Astrocyte (in vitro differentiated cells and primary cell): Measurements from ENCODE around the gene TTC36. TPM values are rescaled to one million over a fixed set of nuclear protein-coding genes. Genes with fewer than 3 reads are reported as not detected.
A peak's percentile ranks its signal among the peaks of the same experiment; 100 is the strongest.

Experiments
- DNase-seq: peaks from one replicate; pipeline ENCODE4 v3.0.0-alpha.2; 2010; ENCODE audit warnings: low read depth
- FAIRE-seq: peaks from 2 replicates; lab custom pipeline; 2011; peaks lifted over from hg19 to GRCh38; lab: Jason Lieb, UNC
- H2AFZ ChIP-seq: 2 replicates; pipeline ENCODE4 v1.6.0; 2012; ENCODE audit warnings: low read depth, low read length, inconsistent platforms
- H3K27ac ChIP-seq: 2 replicates; pipeline ENCODE4 v1.5.1; 2011; ENCODE audit warnings: low read depth, low read length, inconsistent platforms
- H3K27me3 ChIP-seq: 2 replicates; pipeline ENCODE4 v1.6.0; 2011; ENCODE audit warnings: low read length, inconsistent platforms; ENCODE audit not compliant: insufficient read depth
- H3K36me3 ChIP-seq: 2 replicates; pipeline ENCODE4 v1.5.1; 2011; ENCODE audit warnings: low read length, inconsistent platforms; ENCODE audit not compliant: insufficient read depth
- H3K4me1 ChIP-seq: 2 replicates; pipeline ENCODE4 v1.5.1; 2011; ENCODE audit warnings: low read length, inconsistent platforms; ENCODE audit not compliant: insufficient read depth
- H3K4me2 ChIP-seq: 2 replicates; pipeline ENCODE4 v1.6.0; 2012; ENCODE audit warnings: low read length, inconsistent platforms
- H3K4me3 ChIP-seq: 2 replicates; pipeline ENCODE4 v1.5.1; 2011; ENCODE audit warnings: low read depth, mild to moderate bottlenecking, low read length, inconsistent platforms; ENCODE audit not compliant: insufficient read depth
- H3K79me2 ChIP-seq: 2 replicates; pipeline ENCODE4 v1.6.0; 2012; ENCODE audit warnings: mild to moderate bottlenecking, low read length, inconsistent platforms; ENCODE audit not compliant: insufficient read depth
- H3K9ac ChIP-seq: 2 replicates; pipeline ENCODE4 v1.6.0; 2012; ENCODE audit warnings: mild to moderate bottlenecking, low read length, inconsistent platforms
- H3K9me3 ChIP-seq: 2 replicates; pipeline ENCODE4 v1.5.1; 2012; ENCODE audit warnings: low read depth, mild to moderate bottlenecking, low read length, inconsistent platforms; ENCODE audit not compliant: insufficient read depth
- H4K20me1 ChIP-seq: 2 replicates; pipeline ENCODE4 v1.6.0; 2012; ENCODE audit warnings: low read length, inconsistent platforms; ENCODE audit not compliant: insufficient read depth
- H3K27ac Mint-ChIP-seq: one replicate; pipeline ENCODE4 v1.8.0; 2021; ENCODE audit warnings: mild to moderate bottlenecking, mixed read lengths; ENCODE audit not compliant: unreplicated experiment
- H3K27me3 Mint-ChIP-seq: one replicate; pipeline ENCODE4 v1.8.0; 2021; ENCODE audit warnings: low read depth, mixed read lengths; ENCODE audit not compliant: unreplicated experiment
- H3K36me3 Mint-ChIP-seq: one replicate; pipeline ENCODE4 v1.8.0; 2021; ENCODE audit warnings: low read depth, mixed read lengths; ENCODE audit not compliant: unreplicated experiment
- H3K4me1 Mint-ChIP-seq: one replicate; pipeline ENCODE4 v1.8.0; 2021; ENCODE audit warnings: low read depth, mixed read lengths; ENCODE audit not compliant: unreplicated experiment
- H3K4me3 Mint-ChIP-seq: one replicate; pipeline ENCODE4 v1.8.0; 2021; ENCODE audit warnings: mild to moderate bottlenecking, moderate library complexity, mixed read lengths; ENCODE audit not compliant: unreplicated experiment
- H3K9me3 Mint-ChIP-seq: one replicate; pipeline ENCODE4 v1.8.0; 2021; ENCODE audit warnings: mild to moderate bottlenecking, mixed read lengths; ENCODE audit not compliant: unreplicated experiment
- CTCF ChIP-seq: IDR thresholded peaks from 2 replicates; pipeline ENCODE4 v1.5.1; 2011; ENCODE audit warnings: low read depth, mild to moderate bottlenecking, inconsistent platforms, low read length, moderate library complexity; ENCODE audit not compliant: insufficient read depth
- EZH2 ChIP-seq: IDR thresholded peaks from 2 replicates; pipeline ENCODE4 v1.6.1; 2012; ENCODE audit warnings: mild to moderate bottlenecking, low read length, inconsistent platforms; ENCODE audit not compliant: insufficient read depth
- total RNA-seq: library from RNA; stranded (reverse); gene quantifications from 2 replicates; pipeline ENCODE4 v1.2.1, GENCODE V29; 2021

TTC36 gene
- total RNA-seq, 1 donor from 2014 or later: 0.43 TPM

- Mint-ChIP-seq H3K4me3 (no peak overlapping the region), H3K36me3 (peaks cover 17% of the 10 kb centered on the region), H3K27me3 (no peaks in the 10 kb centered on the region), H3K27ac (no peak overlapping the region), H3K9me3 (no peaks in the 10 kb centered on the region), H3K4me1 (peaks cover 7% of the 10 kb centered on the region)
- H3K79me2 ChIP-seq: no peaks in the 10 kb centered on the region
- no peaks in the 10 kb centered on the region for H4K20me1 ChIP-seq
- no peaks in the 10 kb centered on the region for H3K27me3 ChIP-seq
- no peaks in the 10 kb centered on the region for H3K36me3 ChIP-seq
- no peak overlapping the region for H3K4me2 ChIP-seq
- no peak overlapping the region for H3K27ac ChIP-seq
- no peak overlapping the region for H2AFZ ChIP-seq
- no peak overlapping the region for H3K4me3 ChIP-seq
- no peak for TF ChIP-seq CTCF
- FAIRE-seq (no peak), DNase-seq (no peak)
- H3K4me1 ChIP-seq: peaks cover 14% of the 10 kb centered on the region
- no peak overlapping the region for H3K9ac ChIP-seq
- no peaks in the 10 kb centered on the region for H3K9me3 ChIP-seq
Measured at GRCh38 chr11:118533769-118534729, 6.8 kb downstream of the TTC36 start.

- Histone ChIP-seq H3K36me3 (no peaks in the 10 kb centered on the region), H3K79me2 (no peaks in the 10 kb centered on the region), H3K27ac (no peak overlapping the region), H2AFZ (no peak overlapping the region), H3K4me2 (no peak overlapping the region), H4K20me1 (no peaks in the 10 kb centered on the region), H3K4me3 (no peak overlapping the region), H3K9ac (no peak overlapping the region), H3K27me3 (no peaks in the 10 kb centered on the region), H3K9me3 (no peaks in the 10 kb centered on the region), H3K4me1 (peaks cover 10% of the 10 kb centered on the region)
- peaks cover 17% of the 10 kb centered on the region for H3K36me3 Mint-ChIP-seq
- no peaks in the 10 kb centered on the region for H3K27me3 Mint-ChIP-seq
- H3K27ac Mint-ChIP-seq: peak overlapping the region; percentile 27
- no peaks in the 10 kb centered on the region for H3K9me3 Mint-ChIP-seq
- FAIRE-seq (no peak), DNase-seq (no peak)
- TF ChIP-seq EZH2: no peak
- TF ChIP-seq CTCF: no peak
- peaks cover 2% of the 10 kb centered on the region for H3K4me1 Mint-ChIP-seq
- peak overlapping the region; percentile 75 for H3K4me3 Mint-ChIP-seq
Measured at GRCh38 chr11:118535261-118535660, 8.0 kb downstream of the TTC36 start.

GRCh38 chr11:118536726-118537125 lies 9.5 kb downstream of the TTC36 start:
- no peak overlapping the region for H3K4me3 Mint-ChIP-seq
- H4K20me1 ChIP-seq: no peaks in the 10 kb centered on the region
- H2AFZ ChIP-seq: no peak overlapping the region
- DNase-seq (no peak), FAIRE-seq (no peak)
- H3K4me1 ChIP-seq: peaks cover 2% of the 10 kb centered on the region
- H3K79me2 ChIP-seq: no peaks in the 10 kb centered on the region
- TF ChIP-seq CTCF (no peak), EZH2 (no peak)
- no peak overlapping the region for H3K27ac ChIP-seq
- no peaks in the 10 kb centered on the region for H3K9me3 ChIP-seq
- peaks cover 17% of the 10 kb centered on the region for H3K36me3 Mint-ChIP-seq
- H3K9ac ChIP-seq: no peak overlapping the region
- no peak overlapping the region for H3K4me2 ChIP-seq
- no peaks in the 10 kb centered on the region for H3K9me3 Mint-ChIP-seq
- H3K27me3 ChIP-seq: no peaks in the 10 kb centered on the region
- H3K27ac Mint-ChIP-seq: no peak overlapping the region
- H3K36me3 ChIP-seq: no peaks in the 10 kb centered on the region
- peaks cover 2% of the 10 kb centered on the region for H3K4me1 Mint-ChIP-seq
- no peaks in the 10 kb centered on the region for H3K27me3 Mint-ChIP-seq
- H3K4me3 ChIP-seq: no peak overlapping the region
